HepG2 (cell line): Measurements from ENCODE around the gene LCK. TPM values are rescaled to one million over a fixed set of nuclear protein-coding genes. Genes with fewer than 3 reads are reported as not detected.
A peak's percentile ranks its signal among the peaks of the same experiment; 100 is the strongest.

Experiments
- ATAC-seq: fragments of 200-7000 bp; cut with Tn5 transposase; 3 replicates; pipeline ENCODE4 v1.9.1; 2020; ENCODE audit warnings: mild to moderate bottlenecking, moderate library complexity
- BruUV-seq: library from RNA; stranded (reverse); fragments of 400-500 nt; replicated peaks from 2 replicates; lab custom pipeline; 2021; lab: Mats Ljungman, UMichigan
- CTCF ChIA-PET: fragments of 300-600 bp; formaldehyde crosslinking; extraction: SDS; loops from one replicate; lab custom pipeline; 2021; ENCODE audit warnings: low total read pairs, inconsistent platforms, low intra/inter-chr PET ratio; lab: Yijun Ruan, JAX
- POLR2A ChIA-PET: fragments of 350-600 bp; sonication (Branson Sonifier 250); formaldehyde crosslinking; loops from one replicate; lab custom pipeline; 2020; ENCODE audit warnings: antibody characterized with exemption, inconsistent platforms; lab: Yijun Ruan, JAX
- DNase-seq: peaks from one replicate; pipeline ENCODE4 v3.0.0-alpha.2; 2015; ENCODE audit warnings: low spot score
- FAIRE-seq: peaks from 3 replicates; lab custom pipeline; 2011; peaks lifted over from hg19 to GRCh38; lab: Jason Lieb, UNC
- H2AFZ ChIP-seq: one replicate; pipeline ENCODE4 v1.6.1; 2011; ENCODE audit warnings: low read length, inconsistent platforms
- H3K27ac ChIP-seq: fragments of 300-600 bp; 3 replicates; pipeline ENCODE4 v1.8.0; 2011; ENCODE audit warnings: mixed run types, mild to moderate bottlenecking, mixed read lengths, low read length, inconsistent platforms; ENCODE audit not compliant: insufficient read depth; ENCODE audit errors: extremely low read length
- H3K27me3 ChIP-seq, 2 experiments: fragments of 200-600 bp in 1 of 2; 2 replicates in 1 of 2; 3 replicates in 1 of 2; pipeline versions ENCODE4 v1.6.0 to v1.8.0; 2011; ENCODE audit warnings: low read length in 2 of 2, mild to moderate bottlenecking in 2 of 2, moderate library complexity in 2 of 2, inconsistent platforms in 1 of 2; ENCODE audit not compliant: insufficient read depth in 2 of 2, control insufficient read depth in 1 of 2
- H3K36me3 ChIP-seq, 2 experiments: fragments of 200-600 bp in 1 of 2; replicated peaks in 1 of 2; 2 replicates in 1 of 2; 3 replicates in 1 of 2; pipeline versions ENCODE4 v1.5.1 to v1.8.0; 2011; ENCODE audit warnings: low read length in 2 of 2, inconsistent platforms in 1 of 2; ENCODE audit not compliant: insufficient read depth in 2 of 2, control insufficient read depth in 1 of 2
- H3K4me1 ChIP-seq: 2 replicates; pipeline ENCODE4 v1.5.1; 2012; ENCODE audit warnings: low read length, inconsistent platforms; ENCODE audit not compliant: insufficient read depth
- H3K4me2 ChIP-seq: 2 replicates; pipeline ENCODE4 v1.6.0; 2011; ENCODE audit warnings: low read depth, low read length, inconsistent platforms
- H3K4me3 ChIP-seq, 3 experiments: fragments of 200-600 bp in 1 of 3; sonication (generic), shearing (Covaris generic) in 1 of 3; replicated peaks in 1 of 3; 2 replicates each; pipeline ENCODE4 v1.5.1; 2011 to 2016; ENCODE audit warnings: low read length in 3 of 3, inconsistent platforms in 2 of 3, low read depth in 2 of 3, mild to moderate bottlenecking in 2 of 3, control low read depth in 1 of 3, mixed read lengths in 1 of 3; ENCODE audit not compliant: insufficient read depth in 1 of 3
- H3K79me2 ChIP-seq: one replicate; pipeline ENCODE4 v1.6.1; 2011; ENCODE audit warnings: low read length, inconsistent platforms; ENCODE audit not compliant: insufficient read depth
- H3K9ac ChIP-seq: 2 replicates; pipeline ENCODE4 v1.6.0; 2011; ENCODE audit warnings: mild to moderate bottlenecking, low read depth, low read length, inconsistent platforms; ENCODE audit not compliant: insufficient read depth
- H3K9me3 ChIP-seq: 2 replicates; pipeline ENCODE4 v1.5.1; 2012; ENCODE audit warnings: mild to moderate bottlenecking, low read length
- H4K20me1 ChIP-seq: 2 replicates; pipeline ENCODE4 v1.6.0; 2011; ENCODE audit warnings: inconsistent platforms, mild to moderate bottlenecking, low read length, moderate library complexity; ENCODE audit not compliant: insufficient read depth
- ETV5 ChIP-seq: IDR thresholded peaks from 2 replicates; pipeline ENCODE4 v1.6.1; 2018; ENCODE audit warnings: missing biosample characterization, missing genetic modification reagents, inconsistent platforms, borderline replicate concordance
- FOSL2 ChIP-seq: sonication (generic); formaldehyde crosslinking; IDR thresholded peaks from 2 replicates; pipeline ENCODE4 v1.4.0; 2020; ENCODE audit warnings: missing genetic modification reagents
- KAT8 ChIP-seq: IDR thresholded peaks from 2 replicates; pipeline ENCODE4 v1.6.1; 2016; ENCODE audit warnings: missing genetic modification reagents, missing compliant biosample characterization
- MTF1 ChIP-seq: sonication (generic); formaldehyde crosslinking; IDR thresholded peaks from 2 replicates; pipeline ENCODE4 v1.5.0; 2020; ENCODE audit warnings: missing genetic modification reagents
- MZF1 ChIP-seq: sonication (generic); formaldehyde crosslinking; IDR thresholded peaks from 2 replicates; pipeline ENCODE4 v1.8.1; 2023; ENCODE audit warnings: mild to moderate bottlenecking, missing genetic modification reagents, borderline replicate concordance
- NFAT5 ChIP-seq: sonication (generic); formaldehyde crosslinking; IDR thresholded peaks from 2 replicates; pipeline ENCODE4 v1.4.0; 2020; ENCODE audit warnings: missing genetic modification reagents
- NFE2L2 ChIP-seq: fragments of 150-350 bp; IDR thresholded peaks from 2 replicates; pipeline ENCODE4 v1.6.1; 2014; ENCODE audit warnings: low read length
- SIX4 ChIP-seq: sonication (generic); formaldehyde crosslinking; IDR thresholded peaks from 2 replicates; pipeline ENCODE4 v1.4.0; 2020; ENCODE audit warnings: missing genetic modification reagents
- ZFP36 ChIP-seq: fragments of 150-350 bp; IDR thresholded peaks from 2 replicates; pipeline ENCODE4 v1.6.1; 2018; ENCODE audit warnings: borderline replicate concordance, low read length, low read depth; ENCODE audit not compliant: partially characterized antibody
- ZNF263 ChIP-seq: sonication (generic); formaldehyde crosslinking; IDR thresholded peaks from 2 replicates; pipeline ENCODE4 v1.4.0; 2020; ENCODE audit warnings: missing genetic modification reagents
- ZNF792 ChIP-seq: IDR thresholded peaks from 2 replicates; pipeline ENCODE4 v1.6.1; 2016
- WGBS: methylation state at CpG from one replicate; pipeline ENCODE4 v1.1.6; 2017; ENCODE audit warnings: low lambda C conversion rate; 5-methylcytosine and 5-hydroxymethylcytosine counted together
- in situ Hi-C: cut with HindIII; loops from 2 replicates; pipeline ENCODE4 v1.10.0; 2017; ENCODE audit warnings: low pct_unique_long_range_greater_than_20kb; ENCODE audit not compliant: extremely low pct_ligation_motif_present
- intact Hi-C: fragments of 100-400 bp; cut with micrococcal nuclease; formaldehyde crosslinking; loops from one replicate; pipeline ENCODE4 v1.10.0; 2022; ENCODE audit not compliant: unreplicated experiment
- polyA plus RNA-seq, 8 experiments: library from polyadenylated mRNA; depleted of rRNA in 3 of 8; stranded (reverse) in 7 of 8; unstranded in 1 of 8; fragments of >200 nt; fragmentation: Illumina TruSeq in 4 of 8; extraction: Trizol in 4 of 8; gene quantifications; 2 replicates each; pipeline versions ENCODE4 v1.2.1 to v1.2.3, GENCODE V29; 2011 to 2016; ENCODE audit warnings: low read depth in 4 of 8, missing spikeins in 1 of 8, mixed read lengths in 1 of 8; ENCODE audit not compliant: insufficient read depth in 1 of 8
- total RNA-seq, 5 experiments: library from RNA; depleted of rRNA; stranded (reverse); fragments of >200 nt; fragmentation: Illumina TruSeq; extraction: Trizol; gene quantifications; 2 replicates each; pipeline ENCODE4 v1.2.3, GENCODE V29; 2016; ENCODE audit warnings: low read depth in 1 of 5

Gene LCK
- total and polyA plus RNA-seq, 2 of the 13 experiments (the other 11 are each of a cell fraction or from before 2014, with no cell fraction given) = 0.93 to 1.8 TPM

DNA sequence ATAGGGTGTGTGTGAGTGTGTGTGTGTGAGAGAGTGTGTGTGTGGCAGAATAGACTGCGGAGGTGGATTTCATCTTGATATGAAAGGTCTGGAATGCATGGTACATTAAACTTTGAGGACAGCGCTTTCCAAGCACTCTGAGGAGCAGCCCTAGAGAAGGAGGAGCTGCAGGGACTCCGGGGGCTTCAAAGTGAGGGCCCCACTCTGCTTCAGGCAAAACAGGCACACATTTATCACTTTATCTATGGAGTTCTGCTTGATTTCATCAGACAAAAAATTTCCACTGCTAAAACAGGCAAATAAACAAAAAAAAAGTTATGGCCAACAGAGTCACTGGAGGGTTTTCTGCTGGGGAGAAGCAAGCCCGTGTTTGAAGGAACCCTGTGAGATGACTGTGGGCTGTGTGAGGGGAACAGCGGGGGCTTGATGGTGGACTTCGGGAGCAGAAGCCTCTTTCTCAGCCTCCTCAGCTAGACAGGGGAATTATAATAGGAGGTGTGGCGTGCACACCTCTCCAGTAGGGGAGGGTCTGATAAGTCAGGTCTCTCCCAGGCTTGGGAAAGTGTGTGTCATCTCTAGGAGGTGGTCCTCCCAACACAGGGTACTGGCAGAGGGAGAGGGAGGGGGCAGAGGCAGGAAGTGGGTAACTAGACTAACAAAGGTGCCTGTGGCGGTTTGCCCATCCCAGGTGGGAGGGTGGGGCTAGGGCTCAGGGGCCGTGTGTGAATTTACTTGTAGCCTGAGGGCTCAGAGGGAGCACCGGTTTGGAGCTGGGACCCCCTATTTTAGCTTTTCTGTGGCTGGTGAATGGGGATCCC, 22.5 kb downstream of the LCK start:
- in situ Hi-C loops = no loop called here
- TF ChIP-seq NFE2L2 = no peak
- TF ChIP-seq SIX4 (CRISPR knock-in tag) = no peak
- TF ChIP-seq ZFP36 = no peak
- TF ChIP-seq ETV5 (CRISPR knock-in tag) = peak; percentile 36; the same call in 1 of the 2 replicates
- peak; percentile 77 for TF ChIP-seq ZNF263
- no peak for TF ChIP-seq MZF1 (CRISPR knock-in tag)
- TF ChIP-seq MTF1 (CRISPR knock-in tag) = no peak
- TF ChIP-seq ZNF792 (CRISPR knock-in tag) = no peak
- 0 out of 2 replicates have a peak, but pooled peaks have one; percentile 27 for TF ChIP-seq FOSL2 (CRISPR knock-in tag)
- TF ChIP-seq NFAT5 = no peak
- 0 out of 2 replicates have a peak, but pooled peaks have one; percentile 27 for TF ChIP-seq KAT8
- TF ChIP-seq, all 625 proteins: peak for 4
- FAIRE-seq (no peak), DNase-seq (peak; percentile 63), ATAC-seq (peak; percentile 75)
- H3K36me3 ChIP-seq = no peaks in the 10 kb centered on the region
- 20% methylated on average over 7 of the region's 10 CpGs for WGBS
- H4K20me1 ChIP-seq = no peaks in the 10 kb centered on the region
- peak overlapping the region in 1 of 3 experiments; percentile 37; a peak in 2 of 6 replicates for H3K4me3 ChIP-seq
- peak overlapping the region; percentile 13; the same call in 1 of the 2 replicates for H3K9ac ChIP-seq
- ChIA-PET CTCF (no interaction called here), POLR2A (interaction anchor here (0.9 to 1.2 kb wide), 3 partner anchors 18 to 62 kb away, joined by 3 to 4 read pairs (median 4); partner anchors contain the start of genes HDAC1 and MARCKSL1)
- peaks cover 0 to 10% of the 10 kb centered on the region in 2 experiments; a peak in 1 of 5 replicates for H3K27me3 ChIP-seq
- BruUV-seq = no TSS peak
- peak overlapping the region; percentile 57 for H3K4me2 ChIP-seq
- no peak overlapping the region for H2AFZ ChIP-seq
- peaks cover 21% of the 10 kb centered on the region for H3K4me1 ChIP-seq
- H3K27ac ChIP-seq = no peak overlapping the region
- no peaks in the 10 kb centered on the region for H3K9me3 ChIP-seq
- no peaks in the 10 kb centered on the region for H3K79me2 ChIP-seq
- intact Hi-C loops = no loop called here
